KMS-11 (cell line): Measurements from ENCODE around the gene KIF14.

Experiments used
- H2AFZ ChIP-seq: fragments of 200-600 bp; sonication (generic); 2 replicates; pipeline ENCODE4 v1.6.1; 2016; ENCODE audit warnings: antibody characterized with exemption, mixed run types, low read depth
- H3K27ac ChIP-seq: fragments of 200-600 bp; sonication (generic); 2 replicates; pipeline ENCODE4 v1.6.1; 2016; ENCODE audit warnings: mild to moderate bottlenecking, mixed run types
- H3K27me3 ChIP-seq: fragments of 200-600 bp; sonication (generic); 2 replicates; pipeline ENCODE4 v1.6.1; 2017; ENCODE audit warnings: mild to moderate bottlenecking, low read depth, mixed run types, moderate library complexity; ENCODE audit not compliant: insufficient read depth
- H3K36me3 ChIP-seq: fragments of 200-600 bp; sonication (generic); 2 replicates; pipeline ENCODE4 v1.6.1; 2017; ENCODE audit warnings: mild to moderate bottlenecking, mixed run types; ENCODE audit not compliant: insufficient read depth
- H3K4me1 ChIP-seq: fragments of 200-600 bp; sonication (generic); 2 replicates; pipeline ENCODE4 v1.6.1; 2016; ENCODE audit warnings: mild to moderate bottlenecking, low read depth, mixed run types; ENCODE audit not compliant: poor library complexity, severe bottlenecking
- H3K4me2 ChIP-seq: fragments of 200-600 bp; sonication (generic); 2 replicates; pipeline ENCODE4 v1.7.0; 2016; ENCODE audit warnings: mild to moderate bottlenecking, mixed run types
- H3K4me3 ChIP-seq: fragments of 200-600 bp; sonication (generic); IDR thresholded peaks from 2 replicates; pipeline ENCODE4 v1.6.1; 2017; ENCODE audit warnings: low read depth, low read length, mixed read lengths; ENCODE audit not compliant: insufficient read depth
- H3K79me2 ChIP-seq: fragments of 200-600 bp; sonication (generic); 2 replicates; pipeline ENCODE4 v1.6.1; 2016; ENCODE audit warnings: low read depth, mixed run types; ENCODE audit not compliant: insufficient read depth
- H3K9ac ChIP-seq: fragments of 200-600 bp; sonication (generic); 2 replicates; pipeline ENCODE4 v1.6.1; 2016; ENCODE audit warnings: mild to moderate bottlenecking, mixed run types
- H4K20me1 ChIP-seq: fragments of 200-600 bp; sonication (generic); 2 replicates; pipeline ENCODE4 v1.6.1; 2016; ENCODE audit warnings: mild to moderate bottlenecking, mixed run types; ENCODE audit not compliant: insufficient read depth
- CTCF ChIP-seq: fragments of 200-600 bp; sonication (generic); conservative IDR thresholded peaks from 2 replicates; pipeline ENCODE4 v1.6.1; 2017; ENCODE audit warnings: low read depth, mild to moderate bottlenecking, antibody characterized with exemption, low read length, moderate library complexity, mixed read lengths

KIF14 gene

DNA sequence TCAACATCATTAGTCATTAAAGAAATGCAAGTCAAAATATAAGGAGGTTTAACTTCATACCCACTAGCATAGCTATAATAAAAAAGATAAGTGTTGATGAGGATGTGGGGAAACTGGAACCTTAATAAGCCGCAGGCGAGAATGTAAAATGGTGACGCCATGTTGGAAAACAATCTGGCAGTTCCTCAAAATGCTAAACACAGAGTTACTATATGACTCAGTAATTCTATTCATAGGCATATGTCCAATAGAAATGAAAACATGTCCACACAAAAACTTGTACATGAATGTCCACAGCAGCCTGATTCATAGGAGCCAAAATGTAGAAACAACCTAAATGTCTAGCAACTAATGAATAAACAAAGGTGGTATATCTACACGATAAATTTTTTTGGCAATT is 26.0 kb upstream of the KIF14 start:
- Histone ChIP-seq H2AFZ (no peak overlapping the region), H3K27me3 (no peaks in the 10 kb centered on the region), H3K79me2 (no peaks in the 10 kb centered on the region), H3K4me1 (no peaks in the 10 kb centered on the region), H3K36me3 (no peaks in the 10 kb centered on the region), H3K27ac (no peak overlapping the region), H3K4me2 (no peak overlapping the region), H4K20me1 (no peaks in the 10 kb centered on the region), H3K4me3 (no peak overlapping the region), H3K9ac (no peak overlapping the region)
- TF ChIP-seq CTCF, result no peak

DNA sequence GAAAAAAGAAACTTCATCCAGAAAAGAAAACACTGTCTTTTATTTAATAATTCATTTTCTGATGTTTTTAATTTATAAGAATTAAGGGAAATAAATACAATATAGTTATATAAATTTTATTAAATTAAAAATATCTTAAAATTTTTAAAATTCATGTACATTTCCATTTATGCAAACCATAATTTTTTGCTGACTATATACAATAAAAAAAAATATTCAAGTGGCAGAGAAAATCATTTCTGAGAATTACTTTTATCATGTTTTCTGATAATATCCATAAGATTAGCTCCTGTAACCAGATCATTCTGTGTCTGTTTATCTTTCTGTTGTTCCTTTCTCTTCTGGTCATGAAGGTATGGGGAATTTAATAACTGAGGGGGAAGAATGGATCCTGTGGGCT is 23.5 kb upstream of the KIF14 start:
- Histone ChIP-seq H4K20me1 (no peaks in the 10 kb centered on the region), H3K36me3 (no peaks in the 10 kb centered on the region), H3K27me3 (no peaks in the 10 kb centered on the region), H3K9ac (no peak overlapping the region), H3K27ac (no peak overlapping the region), H3K4me2 (no peak overlapping the region), H3K4me3 (no peak overlapping the region), H2AFZ (no peak overlapping the region), H3K79me2 (no peaks in the 10 kb centered on the region), H3K4me1 (no peaks in the 10 kb centered on the region)
- TF ChIP-seq CTCF, result no peak

GRCh38 chr1:200642481-200642880 is 21.9 kb upstream of the KIF14 start:
- H3K4me2 ChIP-seq, result no peak overlapping the region
- H3K36me3 ChIP-seq, result no peaks in the 10 kb centered on the region
- no peak overlapping the region for H2AFZ ChIP-seq
- H3K4me3 ChIP-seq, result no peak overlapping the region
- no peaks in the 10 kb centered on the region for H4K20me1 ChIP-seq
- no peak overlapping the region for H3K9ac ChIP-seq
- no peaks in the 10 kb centered on the region for H3K4me1 ChIP-seq
- H3K79me2 ChIP-seq, result no peaks in the 10 kb centered on the region
- no peak for TF ChIP-seq CTCF
- no peaks in the 10 kb centered on the region for H3K27me3 ChIP-seq
- H3K27ac ChIP-seq, result no peak overlapping the region

DNA sequence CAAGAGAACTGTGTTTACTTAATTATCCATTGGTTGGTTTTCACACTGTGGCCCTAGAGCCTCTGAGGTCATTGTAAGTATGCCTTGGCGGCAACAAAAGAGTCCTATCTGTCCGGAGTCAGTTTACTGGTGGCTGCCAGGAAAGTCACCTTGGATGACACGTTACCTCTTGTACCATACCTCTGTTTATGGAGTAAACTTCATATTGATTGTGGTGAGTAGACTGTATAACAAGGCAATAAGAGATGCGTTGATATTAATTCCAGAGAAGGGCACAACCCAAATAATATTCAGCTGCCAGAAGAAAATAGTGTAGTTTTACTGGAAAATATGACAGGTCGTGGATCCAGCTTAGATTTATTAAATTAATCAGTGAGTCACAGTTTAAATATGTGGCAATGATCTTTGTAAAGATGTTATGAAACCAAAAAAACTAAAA is 20.4 kb upstream of the KIF14 start:
- H3K4me3 ChIP-seq, result no peak overlapping the region
- no peaks in the 10 kb centered on the region for H3K36me3 ChIP-seq
- H3K9ac ChIP-seq, result no peak overlapping the region
- no peaks in the 10 kb centered on the region for H3K27me3 ChIP-seq
- H4K20me1 ChIP-seq, result no peaks in the 10 kb centered on the region
- no peak for TF ChIP-seq CTCF
- H2AFZ ChIP-seq, result no peak overlapping the region
- no peaks in the 10 kb centered on the region for H3K79me2 ChIP-seq
- H3K4me1 ChIP-seq, result no peaks in the 10 kb centered on the region
- no peak overlapping the region for H3K4me2 ChIP-seq
- H3K27ac ChIP-seq, result no peak overlapping the region
